ENCODE data around the gene CCDC201.
"Not testable (repeated sequence)": the region's sequence is repeated elsewhere in the genome, so short reads cannot be mapped to it uniquely, and the experiment has no call there.

DNA sequence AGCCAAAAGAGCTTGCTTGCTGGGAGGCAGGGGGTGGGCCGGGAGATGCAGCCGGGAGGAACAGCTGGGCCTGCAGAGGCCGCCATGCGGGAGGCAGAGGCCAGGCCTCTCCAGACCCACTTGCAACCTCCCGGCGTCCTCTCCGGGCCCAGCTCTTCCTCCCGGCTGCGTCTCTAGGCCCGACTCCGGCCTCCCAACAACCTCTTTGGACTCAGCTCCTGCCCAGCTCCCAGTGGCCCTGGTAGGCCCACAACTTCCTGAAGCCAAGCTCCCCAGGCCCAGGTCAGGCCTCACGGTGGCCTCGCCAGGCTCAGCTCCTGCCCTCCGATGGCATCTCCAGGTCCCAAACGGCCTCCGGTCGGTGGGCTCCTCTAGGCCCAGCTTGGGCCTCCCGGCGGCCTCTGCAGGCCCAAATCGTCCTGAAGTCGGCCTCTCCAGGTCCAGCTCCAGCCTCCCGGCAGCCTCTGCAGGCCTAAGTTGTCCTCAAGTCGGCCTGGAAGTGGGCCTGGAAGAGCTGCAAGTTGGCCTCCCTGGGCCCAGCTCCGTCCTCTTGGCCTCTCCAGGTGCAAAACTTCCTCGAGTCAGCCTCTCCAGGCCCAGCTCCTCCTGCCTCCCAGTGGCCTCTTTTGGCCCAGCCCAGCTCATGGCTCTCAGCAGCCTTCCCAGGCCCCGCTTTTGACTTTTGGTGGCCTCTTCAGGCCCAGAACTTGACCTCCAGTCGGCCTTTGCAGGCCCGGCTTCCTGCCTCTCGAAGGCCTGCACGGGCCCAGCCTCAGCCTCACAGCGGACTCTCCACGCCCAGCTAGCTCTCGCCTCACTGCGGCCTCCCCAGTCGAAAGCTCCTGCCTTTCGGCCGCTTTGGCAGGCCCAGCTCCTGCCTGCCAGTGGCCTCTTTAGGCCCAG is 58.4 kb downstream of the CCDC201 start:
- TF ChIP-seq TEAD4 (IDR thresholded peaks at IDR 0.05; ENCODE audit: borderline replicate concordance, insufficient read depth); NRF1 (IDR thresholded peaks at IDR 0.05; ENCODE audit: low read depth, low read length); POLR2AphosphoS5 (IDR thresholded peaks at IDR 0.05; ENCODE audit: low read depth, low read length); RCOR1 (IDR thresholded peaks at IDR 0.05; ENCODE audit: low read length); MXI1 (IDR thresholded peaks at IDR 0.05; ENCODE audit: low read depth, low read length); FOXJ3 (CRISPR knock-in tag; IDR thresholded peaks at IDR 0.05); EP300 (IDR thresholded peaks at IDR 0.05; ENCODE audit: borderline replicate concordance in 1 of 2, low read depth in 1 of 2, low read length in 1 of 2): not testable (repeated sequence)
- TF ChIP-seq, protein P1, sequence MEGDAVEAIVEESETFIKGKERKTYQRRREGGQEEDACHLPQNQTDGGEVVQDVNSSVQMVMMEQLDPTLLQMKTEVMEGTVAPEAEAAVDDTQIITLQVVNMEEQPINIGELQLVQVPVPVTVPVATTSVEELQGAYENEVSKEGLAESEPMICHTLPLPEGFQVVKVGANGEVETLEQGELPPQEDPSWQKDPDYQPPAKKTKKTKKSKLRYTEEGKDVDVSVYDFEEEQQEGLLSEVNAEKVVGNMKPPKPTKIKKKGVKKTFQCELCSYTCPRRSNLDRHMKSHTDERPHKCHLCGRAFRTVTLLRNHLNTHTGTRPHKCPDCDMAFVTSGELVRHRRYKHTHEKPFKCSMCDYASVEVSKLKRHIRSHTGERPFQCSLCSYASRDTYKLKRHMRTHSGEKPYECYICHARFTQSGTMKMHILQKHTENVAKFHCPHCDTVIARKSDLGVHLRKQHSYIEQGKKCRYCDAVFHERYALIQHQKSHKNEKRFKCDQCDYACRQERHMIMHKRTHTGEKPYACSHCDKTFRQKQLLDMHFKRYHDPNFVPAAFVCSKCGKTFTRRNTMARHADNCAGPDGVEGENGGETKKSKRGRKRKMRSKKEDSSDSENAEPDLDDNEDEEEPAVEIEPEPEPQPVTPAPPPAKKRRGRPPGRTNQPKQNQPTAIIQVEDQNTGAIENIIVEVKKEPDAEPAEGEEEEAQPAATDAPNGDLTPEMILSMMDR (IDR thresholded peaks at IDR 0.05), result not testable (repeated sequence)
- TF ChIP-seq, protein P2, sequence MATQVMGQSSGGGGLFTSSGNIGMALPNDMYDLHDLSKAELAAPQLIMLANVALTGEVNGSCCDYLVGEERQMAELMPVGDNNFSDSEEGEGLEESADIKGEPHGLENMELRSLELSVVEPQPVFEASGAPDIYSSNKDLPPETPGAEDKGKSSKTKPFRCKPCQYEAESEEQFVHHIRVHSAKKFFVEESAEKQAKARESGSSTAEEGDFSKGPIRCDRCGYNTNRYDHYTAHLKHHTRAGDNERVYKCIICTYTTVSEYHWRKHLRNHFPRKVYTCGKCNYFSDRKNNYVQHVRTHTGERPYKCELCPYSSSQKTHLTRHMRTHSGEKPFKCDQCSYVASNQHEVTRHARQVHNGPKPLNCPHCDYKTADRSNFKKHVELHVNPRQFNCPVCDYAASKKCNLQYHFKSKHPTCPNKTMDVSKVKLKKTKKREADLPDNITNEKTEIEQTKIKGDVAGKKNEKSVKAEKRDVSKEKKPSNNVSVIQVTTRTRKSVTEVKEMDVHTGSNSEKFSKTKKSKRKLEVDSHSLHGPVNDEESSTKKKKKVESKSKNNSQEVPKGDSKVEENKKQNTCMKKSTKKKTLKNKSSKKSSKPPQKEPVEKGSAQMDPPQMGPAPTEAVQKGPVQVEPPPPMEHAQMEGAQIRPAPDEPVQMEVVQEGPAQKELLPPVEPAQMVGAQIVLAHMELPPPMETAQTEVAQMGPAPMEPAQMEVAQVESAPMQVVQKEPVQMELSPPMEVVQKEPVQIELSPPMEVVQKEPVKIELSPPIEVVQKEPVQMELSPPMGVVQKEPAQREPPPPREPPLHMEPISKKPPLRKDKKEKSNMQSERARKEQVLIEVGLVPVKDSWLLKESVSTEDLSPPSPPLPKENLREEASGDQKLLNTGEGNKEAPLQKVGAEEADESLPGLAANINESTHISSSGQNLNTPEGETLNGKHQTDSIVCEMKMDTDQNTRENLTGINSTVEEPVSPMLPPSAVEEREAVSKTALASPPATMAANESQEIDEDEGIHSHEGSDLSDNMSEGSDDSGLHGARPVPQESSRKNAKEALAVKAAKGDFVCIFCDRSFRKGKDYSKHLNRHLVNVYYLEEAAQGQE (IDR thresholded peaks at IDR 0.05; ENCODE audit: low read depth, low read length), result not testable (repeated sequence)
